ENCODE data around the gene OPCML. TPM values are rescaled to one million over a fixed set of nuclear protein-coding genes. Genes with fewer than 3 reads are reported as not detected.

OPCML gene
- total RNA-seq, 1 donor from 2014 or later, result 4.1 TPM

- no peaks in the 10 kb centered on the region for H3K9me3 Mint-ChIP-seq (ENCODE audit: unreplicated experiment)
- no peak overlapping the region for H3K4me3 Mint-ChIP-seq (ENCODE audit: unreplicated experiment)
- H3K4me1 Mint-ChIP-seq (ENCODE audit: unreplicated experiment), result no peaks in the 10 kb centered on the region
- no peaks in the 10 kb centered on the region for H3K27me3 Mint-ChIP-seq (ENCODE audit: unreplicated experiment)
- DNase-seq (ENCODE audit: low spot score), result no peak
- TF ChIP-seq, protein P1, sequence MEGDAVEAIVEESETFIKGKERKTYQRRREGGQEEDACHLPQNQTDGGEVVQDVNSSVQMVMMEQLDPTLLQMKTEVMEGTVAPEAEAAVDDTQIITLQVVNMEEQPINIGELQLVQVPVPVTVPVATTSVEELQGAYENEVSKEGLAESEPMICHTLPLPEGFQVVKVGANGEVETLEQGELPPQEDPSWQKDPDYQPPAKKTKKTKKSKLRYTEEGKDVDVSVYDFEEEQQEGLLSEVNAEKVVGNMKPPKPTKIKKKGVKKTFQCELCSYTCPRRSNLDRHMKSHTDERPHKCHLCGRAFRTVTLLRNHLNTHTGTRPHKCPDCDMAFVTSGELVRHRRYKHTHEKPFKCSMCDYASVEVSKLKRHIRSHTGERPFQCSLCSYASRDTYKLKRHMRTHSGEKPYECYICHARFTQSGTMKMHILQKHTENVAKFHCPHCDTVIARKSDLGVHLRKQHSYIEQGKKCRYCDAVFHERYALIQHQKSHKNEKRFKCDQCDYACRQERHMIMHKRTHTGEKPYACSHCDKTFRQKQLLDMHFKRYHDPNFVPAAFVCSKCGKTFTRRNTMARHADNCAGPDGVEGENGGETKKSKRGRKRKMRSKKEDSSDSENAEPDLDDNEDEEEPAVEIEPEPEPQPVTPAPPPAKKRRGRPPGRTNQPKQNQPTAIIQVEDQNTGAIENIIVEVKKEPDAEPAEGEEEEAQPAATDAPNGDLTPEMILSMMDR (IDR thresholded peaks at IDR 0.05; ENCODE audit: unreplicated experiment), result no peak
- no peaks in the 10 kb centered on the region for H3K36me3 Mint-ChIP-seq (ENCODE audit: low read depth, unreplicated experiment)
- no peak overlapping the region for H3K27ac Mint-ChIP-seq (ENCODE audit: unreplicated experiment)
Observed at GRCh38 chr11:133362916-133363315, 169.4 kb downstream of the OPCML start.

- H3K36me3 Mint-ChIP-seq (ENCODE audit: low read depth, unreplicated experiment), result no peaks in the 10 kb centered on the region
- H3K4me3 Mint-ChIP-seq (ENCODE audit: unreplicated experiment), result no peak overlapping the region
- no peak overlapping the region for H3K27ac Mint-ChIP-seq (ENCODE audit: unreplicated experiment)
- H3K27me3 Mint-ChIP-seq (ENCODE audit: unreplicated experiment), result no peaks in the 10 kb centered on the region
- H3K9me3 Mint-ChIP-seq (ENCODE audit: unreplicated experiment), result no peaks in the 10 kb centered on the region
- TF ChIP-seq, protein P1 (IDR thresholded peaks at IDR 0.05; ENCODE audit: unreplicated experiment), result no peak
- no peaks in the 10 kb centered on the region for H3K4me1 Mint-ChIP-seq (ENCODE audit: unreplicated experiment)
- DNase-seq (ENCODE audit: low spot score), result no peak
Observed at GRCh38 chr11:133362156-133362555, 170.1 kb downstream of the OPCML start.

DNA sequence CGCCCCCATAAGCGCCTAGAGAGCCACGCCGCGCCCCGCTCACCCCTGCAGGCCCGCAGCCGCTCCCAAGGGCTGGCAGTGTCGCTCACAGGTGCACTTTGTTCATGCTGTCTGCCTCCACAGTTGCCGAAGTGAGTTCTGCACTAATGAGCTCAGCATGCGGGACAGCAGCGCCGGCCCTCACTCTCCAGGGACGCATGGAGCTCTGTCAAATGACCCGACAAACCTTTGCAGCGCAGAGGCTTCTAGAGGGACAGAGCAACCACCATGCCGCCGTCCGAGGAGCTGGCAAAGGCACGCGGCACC lies 170.7 kb downstream of the OPCML start:
- Mint-ChIP-seq H3K4me3 (ENCODE audit: unreplicated experiment) (no peak overlapping the region), H3K9me3 (ENCODE audit: unreplicated experiment) (no peaks in the 10 kb centered on the region), H3K27ac (ENCODE audit: unreplicated experiment) (no peak overlapping the region), H3K27me3 (ENCODE audit: unreplicated experiment) (no peaks in the 10 kb centered on the region), H3K36me3 (ENCODE audit: low read depth, unreplicated experiment) (no peaks in the 10 kb centered on the region), H3K4me1 (ENCODE audit: unreplicated experiment) (no peaks in the 10 kb centered on the region)
- TF ChIP-seq, protein P1 (IDR thresholded peaks at IDR 0.05; ENCODE audit: unreplicated experiment), result no peak
- no peak for DNase-seq (ENCODE audit: low spot score)

- H3K9me3 Mint-ChIP-seq (ENCODE audit: unreplicated experiment), result no peaks in the 10 kb centered on the region
- H3K4me3 Mint-ChIP-seq (ENCODE audit: unreplicated experiment), result no peak overlapping the region
- TF ChIP-seq, protein P1 (IDR thresholded peaks at IDR 0.05; ENCODE audit: unreplicated experiment), result no peak
- H3K4me1 Mint-ChIP-seq (ENCODE audit: unreplicated experiment), result no peaks in the 10 kb centered on the region
- DNase-seq (ENCODE audit: low spot score), result no peak
- no peaks in the 10 kb centered on the region for H3K36me3 Mint-ChIP-seq (ENCODE audit: low read depth, unreplicated experiment)
- H3K27me3 Mint-ChIP-seq (ENCODE audit: unreplicated experiment), result no peaks in the 10 kb centered on the region
- no peak overlapping the region for H3K27ac Mint-ChIP-seq (ENCODE audit: unreplicated experiment)
Observed at GRCh38 chr11:133360860-133361688, 171.2 kb downstream of the OPCML start.

DNA sequence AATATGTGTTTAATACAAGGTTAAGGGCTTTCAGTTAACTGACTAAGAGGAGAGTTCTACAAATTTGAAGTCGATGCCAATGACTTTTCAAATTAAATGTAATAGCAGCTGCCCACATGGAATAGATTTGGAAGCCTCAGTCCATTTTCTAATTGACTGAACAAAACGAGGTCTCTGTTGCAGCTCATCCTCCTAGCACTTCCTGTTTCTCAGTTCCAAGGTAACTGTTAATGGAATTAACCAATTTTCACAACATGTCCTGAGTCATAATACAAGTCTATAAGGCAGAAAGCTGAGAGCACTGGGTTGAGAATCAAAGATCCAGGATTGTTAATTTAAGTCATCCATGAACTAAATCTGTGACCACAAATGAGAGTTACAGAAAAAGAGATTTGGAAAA lies 177.2 kb downstream of the OPCML start:
- Mint-ChIP-seq H3K9me3 (ENCODE audit: unreplicated experiment) (no peaks in the 10 kb centered on the region), H3K27ac (ENCODE audit: unreplicated experiment) (no peak overlapping the region), H3K4me1 (ENCODE audit: unreplicated experiment) (no peaks in the 10 kb centered on the region), H3K4me3 (ENCODE audit: unreplicated experiment) (no peak overlapping the region), H3K27me3 (ENCODE audit: unreplicated experiment) (peaks cover 2% of the 10 kb centered on the region), H3K36me3 (ENCODE audit: low read depth, unreplicated experiment) (no peaks in the 10 kb centered on the region)
- no peak for DNase-seq (ENCODE audit: low spot score)
- TF ChIP-seq, protein P1 (IDR thresholded peaks at IDR 0.05; ENCODE audit: unreplicated experiment), result no peak
